Measurements from ENCODE around the gene ALDH5A1.

GRCh38 chr6:24547243-24547642, 52.5 kb downstream of the ALDH5A1 start:
- TF ChIP-seq CTCF (IDR thresholded peaks at IDR 0.05) (no peak), POLR2A (IDR thresholded peaks at IDR 0.05) (no peak)
